ENCODE measurements around the gene HOXC5. TPM values are rescaled to one million over a fixed set of nuclear protein-coding genes. Genes with fewer than 3 reads are reported as not detected.

Gene HOXC5
- total RNA-seq, 1 experiment from 2014 or later: not detected

DNA sequence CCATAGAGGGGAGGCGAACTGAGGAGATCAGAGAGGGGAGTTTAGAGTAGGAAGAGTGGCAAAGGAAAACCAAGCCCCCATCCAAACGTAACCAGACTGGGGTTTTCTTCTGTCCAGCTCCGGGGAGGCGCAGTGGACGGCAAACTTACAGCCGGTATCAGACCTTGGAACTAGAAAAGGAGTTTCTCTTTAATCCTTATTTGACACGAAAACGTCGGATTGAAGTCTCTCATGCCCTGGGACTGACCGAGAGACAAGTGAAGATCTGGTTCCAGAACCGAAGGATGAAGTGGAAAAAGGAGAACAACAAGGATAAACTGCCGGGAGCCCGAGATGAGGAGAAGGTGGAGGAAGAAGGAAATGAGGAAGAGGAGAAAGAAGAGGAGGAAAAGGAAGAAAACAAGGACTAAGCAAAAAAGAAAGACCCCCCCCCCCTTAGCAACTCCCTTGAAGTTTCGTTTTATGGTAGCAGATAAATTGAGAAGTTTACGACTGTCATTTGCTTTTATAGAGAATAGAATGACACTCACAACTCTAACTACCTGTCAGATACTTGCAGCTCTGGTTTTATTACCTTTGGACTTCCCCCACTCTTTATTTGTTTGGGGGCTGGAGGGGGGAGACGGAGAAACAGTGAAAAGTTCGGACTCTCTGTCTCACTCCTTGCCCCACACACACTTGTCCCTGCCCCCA is 21.7 kb upstream of the HOXC5 start:
- Mint-ChIP-seq H3K4me1 (peaks cover 6 to 31% of the 10 kb centered on the region in 2 experiments), H3K27me3 (ENCODE audit: low read depth) (peaks cover 100% of the 10 kb centered on the region), H3K9me3 (peaks cover 0 to 2% of the 10 kb centered on the region in 2 experiments; a peak in 2 of 5 replicates), H3K4me3 (no peak overlapping the region), H3K36me3 (ENCODE audit: insufficient read depth in 1 of 3, low read depth in 3 of 3) (no peaks in the 10 kb centered on the region), H3K27ac (no peak overlapping the region)
- no peak overlapping the region for H2BK12ac ChIP-seq (ENCODE audit: insufficient read length, low read depth, low read length)
- TF ChIP-seq, protein P1, sequence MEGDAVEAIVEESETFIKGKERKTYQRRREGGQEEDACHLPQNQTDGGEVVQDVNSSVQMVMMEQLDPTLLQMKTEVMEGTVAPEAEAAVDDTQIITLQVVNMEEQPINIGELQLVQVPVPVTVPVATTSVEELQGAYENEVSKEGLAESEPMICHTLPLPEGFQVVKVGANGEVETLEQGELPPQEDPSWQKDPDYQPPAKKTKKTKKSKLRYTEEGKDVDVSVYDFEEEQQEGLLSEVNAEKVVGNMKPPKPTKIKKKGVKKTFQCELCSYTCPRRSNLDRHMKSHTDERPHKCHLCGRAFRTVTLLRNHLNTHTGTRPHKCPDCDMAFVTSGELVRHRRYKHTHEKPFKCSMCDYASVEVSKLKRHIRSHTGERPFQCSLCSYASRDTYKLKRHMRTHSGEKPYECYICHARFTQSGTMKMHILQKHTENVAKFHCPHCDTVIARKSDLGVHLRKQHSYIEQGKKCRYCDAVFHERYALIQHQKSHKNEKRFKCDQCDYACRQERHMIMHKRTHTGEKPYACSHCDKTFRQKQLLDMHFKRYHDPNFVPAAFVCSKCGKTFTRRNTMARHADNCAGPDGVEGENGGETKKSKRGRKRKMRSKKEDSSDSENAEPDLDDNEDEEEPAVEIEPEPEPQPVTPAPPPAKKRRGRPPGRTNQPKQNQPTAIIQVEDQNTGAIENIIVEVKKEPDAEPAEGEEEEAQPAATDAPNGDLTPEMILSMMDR (conservative IDR thresholded peaks at IDR 0.05): no peak
- H3K23me2 ChIP-seq (ENCODE audit: insufficient read length, low read depth, low read length, poor library complexity, severe bottlenecking): no peaks in the 10 kb centered on the region
- H2AFZ ChIP-seq (ENCODE audit: low read length): no peak overlapping the region
- no peak overlapping the region for H2BK120ac ChIP-seq (ENCODE audit: low read depth, low read length, poor library complexity, severe bottlenecking)
- H3K18ac ChIP-seq (ENCODE audit: insufficient read length, low read depth, low read length): no peak overlapping the region
- no peak overlapping the region for H4K91ac ChIP-seq (ENCODE audit: insufficient read length, low read depth, low read length)
- no peaks in the 10 kb centered on the region for H3K9me3 ChIP-seq (ENCODE audit: control insufficient read depth, low read depth, low read length)
- H3K9ac ChIP-seq (ENCODE audit: extremely low read depth, insufficient read length, low read length): no peak overlapping the region
- no peak overlapping the region for H3K4me2 ChIP-seq (ENCODE audit: insufficient read depth, insufficient read length, low read length)
- H3T11ph ChIP-seq (ENCODE audit: low read length): no peak overlapping the region
- no peak overlapping the region for H3K4ac ChIP-seq (ENCODE audit: low read depth, low read length)
- no peak overlapping the region for H2BK5ac ChIP-seq (ENCODE audit: insufficient read length, low read length)
- H3K79me2 ChIP-seq (ENCODE audit: insufficient read depth, low read length): no peaks in the 10 kb centered on the region
- no peak overlapping the region for H2BK20ac ChIP-seq (ENCODE audit: low read depth, low read length, poor library complexity, severe bottlenecking)
- no peak for DNase-seq
- peaks cover 94% of the 10 kb centered on the region for H3K27me3 ChIP-seq (ENCODE audit: insufficient read depth, low read length)
- no peak overlapping the region for H3K14ac ChIP-seq (ENCODE audit: insufficient read depth, low read length)
- H4K20me1 ChIP-seq (ENCODE audit: control insufficient read depth, insufficient read depth, insufficient read length): no peaks in the 10 kb centered on the region
- H3K4me1 ChIP-seq (ENCODE audit: insufficient read depth, low read length): no peaks in the 10 kb centered on the region
- H2BK15ac ChIP-seq (ENCODE audit: low read depth, low read length): no peak overlapping the region
- no peaks in the 10 kb centered on the region for H3K79me1 ChIP-seq (ENCODE audit: insufficient read depth, low read depth, low read length, poor library complexity, severe bottlenecking)
- H2AK5ac ChIP-seq (ENCODE audit: insufficient read length, low read length): no peak overlapping the region
- no peak overlapping the region for H3K27ac ChIP-seq (ENCODE audit: insufficient read length, low read depth, low read length)
- no peak overlapping the region for H4K5ac ChIP-seq (ENCODE audit: insufficient read length, low read depth, low read length)
- no peak overlapping the region for H3K23ac ChIP-seq (ENCODE audit: insufficient read length, low read depth, low read length)
- H4K8ac ChIP-seq (replicated peaks; ENCODE audit: insufficient read length, low read depth, low read length): no peak overlapping the region
- no CpG with 5 or more reads among the region's 17 CpGs for WGBS (ENCODE audit: extremely low coverage, insufficient read length, low lambda C conversion rate)
- H3K56ac ChIP-seq (ENCODE audit: insufficient read length, low read depth, low read length): no peak overlapping the region
